IMR-90 (cell line): ENCODE results near the gene DBH. TPM values are rescaled to one million over a fixed set of nuclear protein-coding genes. Genes with fewer than 3 reads are reported as not detected.

ENCODE experiments used
- ATAC-seq: fragments of 200-7000 bp; cut with Tn5 transposase; 2 replicates; pipeline ENCODE4 v1.9.1; 2020; ENCODE audit warnings: low read depth, mild to moderate bottlenecking, moderate library complexity
- BruUV-seq: library from RNA; stranded (reverse); fragments of 400-500 nt; replicated peaks from 2 replicates; lab custom pipeline; 2021; lab: Mats Ljungman, UMichigan
- CTCF ChIA-PET: fragments of 300-600 bp; formaldehyde crosslinking; extraction: SDS; loops from one replicate; lab custom pipeline; 2021; ENCODE audit warnings: antibody characterized with exemption; lab: Yijun Ruan, JAX
- POLR2A ChIA-PET: fragments of 300-600 bp; sonication (Branson Sonifier 250); formaldehyde crosslinking; loops from one replicate; lab custom pipeline; 2022; ENCODE audit warnings: antibody characterized with exemption; ENCODE audit not compliant: unreplicated experiment; lab: Charles Lee
- DNase-seq: peaks from one replicate; pipeline ENCODE4 v3.0.0; 2013
- H2AFZ ChIP-seq: replicated peaks from 2 replicates; pipeline ENCODE3; 2013; ENCODE audit warnings: low read length, mild to moderate bottlenecking; ENCODE audit not compliant: poor library complexity
- H2AK5ac ChIP-seq: 2 replicates; pipeline ENCODE4 v1.6.1; 2013; ENCODE audit warnings: low read depth, low read length, inconsistent platforms
- H2AK9ac ChIP-seq: replicated peaks from 2 replicates; pipeline ENCODE3; 2013; ENCODE audit warnings: mild to moderate bottlenecking, low read depth, low read length, moderate library complexity; ENCODE audit not compliant: poor library complexity
- H2BK120ac ChIP-seq: 2 replicates; pipeline ENCODE4 v1.6.1; 2013; ENCODE audit warnings: low read depth, low read length, inconsistent platforms
- H2BK15ac ChIP-seq: 3 replicates; pipeline ENCODE4 v1.6.1; 2013; ENCODE audit warnings: low read depth, low read length, inconsistent platforms
- H2BK20ac ChIP-seq: 2 replicates; pipeline ENCODE4 v1.6.1; 2013; ENCODE audit warnings: low read depth, mild to moderate bottlenecking, inconsistent platforms, low read length, moderate library complexity
- H2BK5ac ChIP-seq: 2 replicates; pipeline ENCODE4 v1.6.1; 2013; ENCODE audit warnings: mild to moderate bottlenecking, low read depth, low read length, inconsistent platforms; ENCODE audit not compliant: poor library complexity, severe bottlenecking
- H3K14ac ChIP-seq: replicated peaks from 2 replicates; pipeline ENCODE4 v1.6.1; 2013; ENCODE audit warnings: low read depth, low read length, inconsistent platforms
- H3K18ac ChIP-seq: 2 replicates; pipeline ENCODE4 v1.6.1; 2013; ENCODE audit warnings: low read depth, low read length, control low read depth
- H3K23ac ChIP-seq: 2 replicates; pipeline ENCODE4 v1.6.1; 2013; ENCODE audit warnings: low read depth, low read length, inconsistent platforms
- H3K27ac ChIP-seq: 2 replicates; pipeline ENCODE4 v1.5.1; 2013; ENCODE audit warnings: mild to moderate bottlenecking, control low read depth, low read length; ENCODE audit not compliant: insufficient read depth
- H3K27me3 ChIP-seq: 2 replicates; pipeline ENCODE4 v1.6.1; 2013; ENCODE audit warnings: low read length; ENCODE audit not compliant: control insufficient read depth, insufficient read depth
- H3K36me3 ChIP-seq: 2 replicates; pipeline ENCODE4 v1.6.1; 2013; ENCODE audit warnings: low read length, mixed read lengths; ENCODE audit not compliant: control insufficient read depth, insufficient read depth
- H3K4ac ChIP-seq: 2 replicates; pipeline ENCODE4 v1.6.1; 2013; ENCODE audit warnings: low read depth, low read length, inconsistent platforms
- H3K4me1 ChIP-seq: 2 replicates; pipeline ENCODE4 v1.6.1; 2013; ENCODE audit warnings: low read length, mixed read lengths; ENCODE audit not compliant: control insufficient read depth, insufficient read depth
- H3K4me2 ChIP-seq: 2 replicates; pipeline ENCODE4 v1.6.1; 2013; ENCODE audit warnings: low read depth, mild to moderate bottlenecking, control low read depth, low read length, moderate library complexity
- H3K4me3 ChIP-seq: 2 replicates; pipeline ENCODE4 v1.5.1; 2013; ENCODE audit warnings: low read depth, mild to moderate bottlenecking, control low read depth, low read length, moderate library complexity; ENCODE audit not compliant: insufficient read depth
- H3K56ac ChIP-seq: 2 replicates; pipeline ENCODE4 v1.6.1; 2013; ENCODE audit warnings: low read length, inconsistent platforms; ENCODE audit not compliant: insufficient read depth; ENCODE audit errors: extremely low read depth
- H3K79me1 ChIP-seq, 2 experiments: 2 replicates each; pipeline ENCODE4 v1.6.1; 2013; ENCODE audit warnings: low read length in 2 of 2, inconsistent platforms in 1 of 2, low read depth in 1 of 2
- H3K9ac ChIP-seq: 2 replicates; pipeline ENCODE4 v1.6.1; 2013; ENCODE audit warnings: low read depth, low read length, control low read depth
- H3K9me1 ChIP-seq: 2 replicates; pipeline ENCODE4 v1.6.1; 2013; ENCODE audit warnings: low read length, inconsistent platforms; ENCODE audit not compliant: insufficient read depth
- H3K9me3 ChIP-seq: 2 replicates; pipeline ENCODE4 v1.6.1; 2013; ENCODE audit warnings: low read length; ENCODE audit not compliant: control insufficient read depth, insufficient read depth
- H4K20me1 ChIP-seq: 2 replicates; pipeline ENCODE4 v1.6.1; 2013; ENCODE audit warnings: low read length, inconsistent platforms; ENCODE audit not compliant: insufficient read depth
- H4K5ac ChIP-seq: 2 replicates; pipeline ENCODE4 v1.6.1; 2013; ENCODE audit warnings: mild to moderate bottlenecking, low read depth, low read length, control low read depth
- H4K8ac ChIP-seq, 2 experiments: 2 replicates each; pipeline ENCODE4 v1.6.1; 2013; ENCODE audit warnings: low read depth in 2 of 2, low read length in 2 of 2, control low read depth in 1 of 2, inconsistent platforms in 1 of 2
- H4K91ac ChIP-seq: 2 replicates; pipeline ENCODE4 v1.6.1; 2013; ENCODE audit warnings: low read depth, low read length, inconsistent platforms; ENCODE audit not compliant: insufficient read depth
- FOS ChIP-seq: fragments of 150-350 bp; IDR thresholded peaks from 2 replicates; pipeline ENCODE4 v1.6.1; 2016; ENCODE audit warnings: low read depth, low read length
- MAZ ChIP-seq: IDR thresholded peaks from 2 replicates; pipeline ENCODE4 v1.6.1; 2012; ENCODE audit warnings: low read depth, mild to moderate bottlenecking, low read length, improper control_type of control experiment, moderate library complexity, borderline replicate concordance
- MXI1 ChIP-seq: IDR thresholded peaks from 2 replicates; pipeline ENCODE4 v1.6.1; 2012; ENCODE audit warnings: low read depth, mild to moderate bottlenecking, low read length, moderate library complexity, borderline replicate concordance
- RAD21 ChIP-seq: IDR thresholded peaks from 2 replicates; pipeline ENCODE4 v1.6.1; 2012; ENCODE audit warnings: low read length, improper control_type of control experiment
- WGBS, 2 experiments: methylation state at CpG; one replicate each; pipeline versions ENCODE4 v1.1.5 to v1.1.7; 2013; ENCODE audit warnings: missing lambda C conversion rate in 2 of 2; ENCODE audit not compliant: insufficient read length in 1 of 2; ENCODE audit errors: extremely low coverage in 2 of 2; 5-methylcytosine and 5-hydroxymethylcytosine counted together
- dilution Hi-C: fragments of 300-500 bp; cut with HindIII; formaldehyde crosslinking; loops from one replicate; pipeline ENCODE4 v1.14.3; 2018; ENCODE audit warnings: low sequenced_read_pairs; ENCODE audit not compliant: unreplicated experiment
- in situ Hi-C: fragments of 300-500 bp; cut with MboI; formaldehyde crosslinking; loops from 3 replicates; pipeline ENCODE4 v1.14.3; 2019; ENCODE audit warnings: low sequenced_read_pairs, inconsistent platforms, mixed read lengths
- intact Hi-C: fragments of 100-400 bp; cut with micrococcal nuclease; formaldehyde crosslinking; loops from 2 replicates; pipeline ENCODE4 v1.10.0; 2022
- polyA plus RNA-seq, 3 experiments: library from polyadenylated mRNA; depleted of rRNA; stranded (reverse); fragments of >200 nt; gene quantifications; 2 replicates each; pipeline ENCODE4 v1.2.3, GENCODE V29; 2012; ENCODE audit warnings: low replicate concordance in 1 of 3
- total RNA-seq: library from RNA; depleted of rRNA; stranded (reverse); fragments of >200 nt; gene quantifications from 2 replicates; pipeline ENCODE4 v1.2.3, GENCODE V29; 2012
- TF ChIP-seq, protein P1 (sequence below): fragments of 150-350 bp; IDR thresholded peaks from 2 replicates; pipeline ENCODE4 v1.6.1; 2016; ENCODE audit warnings: low read depth, mild to moderate bottlenecking, low read length, moderate library complexity, borderline replicate concordance

DBH gene
- total and polyA plus RNA-seq, 2 of the 4 experiments (the other 2 are of a cell fraction), result not detected

DNA sequence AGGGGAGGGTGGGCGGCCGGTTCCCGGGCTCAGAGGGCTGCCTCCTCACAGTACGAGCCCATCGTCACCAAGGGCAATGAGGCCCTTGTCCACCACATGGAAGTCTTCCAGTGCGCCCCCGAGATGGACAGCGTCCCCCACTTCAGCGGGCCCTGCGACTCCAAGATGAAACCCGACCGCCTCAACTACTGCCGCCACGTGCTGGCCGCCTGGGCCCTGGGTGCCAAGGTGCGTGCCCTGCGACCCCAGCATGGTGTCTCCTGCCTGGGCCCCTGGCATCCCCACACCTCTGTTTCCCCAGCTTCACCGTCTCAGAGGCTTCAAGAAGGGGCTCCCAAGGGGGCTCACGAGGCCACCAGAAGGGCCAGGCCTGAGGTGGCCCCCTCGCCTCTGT is 7.2 kb downstream of the DBH start:
- Histone ChIP-seq H3K4ac (no peak overlapping the region), H3K4me3 (no peak overlapping the region), H3K14ac (no peak overlapping the region), H3K36me3 (no peaks in the 10 kb centered on the region), H4K20me1 (no peaks in the 10 kb centered on the region), H3K56ac (no peak overlapping the region), H4K5ac (no peak overlapping the region), H3K4me2 (no peak overlapping the region), H4K8ac (no peak overlapping the region), H3K27me3 (peaks cover 47% of the 10 kb centered on the region), H2AK9ac (peak overlapping the region; percentile 37), H3K18ac (no peak overlapping the region), H3K27ac (no peak overlapping the region), H3K9ac (no peak overlapping the region), H2BK120ac (no peak overlapping the region), H2AFZ (no peak overlapping the region), H3K9me1 (no peaks in the 10 kb centered on the region), H2BK20ac (no peak overlapping the region), H2BK15ac (no peak overlapping the region), H3K79me1 (no peaks in the 10 kb centered on the region), H4K91ac (no peak overlapping the region), H3K23ac (no peak overlapping the region), H3K9me3 (no peaks in the 10 kb centered on the region), H2BK5ac (no peak overlapping the region), H3K4me1 (no peaks in the 10 kb centered on the region), H2AK5ac (no peak overlapping the region)
- TF ChIP-seq, protein P1, sequence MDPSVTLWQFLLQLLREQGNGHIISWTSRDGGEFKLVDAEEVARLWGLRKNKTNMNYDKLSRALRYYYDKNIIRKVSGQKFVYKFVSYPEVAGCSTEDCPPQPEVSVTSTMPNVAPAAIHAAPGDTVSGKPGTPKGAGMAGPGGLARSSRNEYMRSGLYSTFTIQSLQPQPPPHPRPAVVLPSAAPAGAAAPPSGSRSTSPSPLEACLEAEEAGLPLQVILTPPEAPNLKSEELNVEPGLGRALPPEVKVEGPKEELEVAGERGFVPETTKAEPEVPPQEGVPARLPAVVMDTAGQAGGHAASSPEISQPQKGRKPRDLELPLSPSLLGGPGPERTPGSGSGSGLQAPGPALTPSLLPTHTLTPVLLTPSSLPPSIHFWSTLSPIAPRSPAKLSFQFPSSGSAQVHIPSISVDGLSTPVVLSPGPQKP, result no peak
- TF ChIP-seq MAZ, result no peak
- TF ChIP-seq MXI1, result no peak
- TF ChIP-seq FOS, result no peak
- TF ChIP-seq RAD21, result no peak
- dilution Hi-C loops, result no loop called here
- in situ Hi-C loops, result no loop called here
- CTCF ChIA-PET, result no interaction called here
- DNase-seq, result no peak
- no peak for ATAC-seq
- intact Hi-C loops, result no loop called here
- 85% methylated on average over 5 of the region's 20 CpGs; no CpG with 5 or more reads in 1 of the 2 experiments for WGBS, 2 experiments
- POLR2A ChIA-PET, result no interaction called here
- no TSS peak for BruUV-seq
